Caco-2 (cell line): ENCODE results near the gene APOL3. TPM values are rescaled to one million over a fixed set of nuclear protein-coding genes. Genes with fewer than 3 reads are reported as not detected.
"Not testable (repeated sequence)": the region's sequence is repeated elsewhere in the genome, so short reads cannot be mapped to it uniquely, and the experiment has no call there.

Source experiments
- BruUV-seq: library from RNA; stranded (reverse); fragments of 400-500 nt; replicated peaks from 2 replicates; lab custom pipeline; 2021; lab: Mats Ljungman, UMichigan
- CTCF ChIA-PET: fragments of 300-600 bp; sonication (Branson Sonifier 250); formaldehyde crosslinking; loops from one replicate; lab custom pipeline; 2022; ENCODE audit warnings: antibody characterized with exemption; lab: Charles Lee
- POLR2A ChIA-PET: fragments of 300-600 bp; sonication (Branson Sonifier 250); formaldehyde crosslinking; loops from one replicate; lab custom pipeline; 2022; ENCODE audit warnings: antibody characterized with exemption; lab: Charles Lee
- DNase-seq, 2 experiments: peaks; one replicate each; pipeline versions ENCODE4 v3.0.0 to v3.0.0-alpha.2; 2020 to 2022
- H3K27me3 ChIP-seq: replicated peaks from 2 replicates; pipeline ENCODE4 v1.6.0; 2011; ENCODE audit warnings: low read length; ENCODE audit not compliant: control insufficient read depth, insufficient read depth
- H3K36me3 ChIP-seq: 2 replicates; pipeline ENCODE4 v1.5.1; 2011; ENCODE audit warnings: low read length; ENCODE audit not compliant: control insufficient read depth, insufficient read depth
- H3K4me1 ChIP-seq: fragments of 250-450 bp; sonication (Bioruptor Pico); 2 replicates; pipeline ENCODE4 v1.5.1; 2020; ENCODE audit warnings: mild to moderate bottlenecking
- H3K4me3 ChIP-seq: 2 replicates; pipeline ENCODE4 v1.5.1; 2011; ENCODE audit warnings: low read depth, mild to moderate bottlenecking, control low read depth, low read length
- H3K9me3 ChIP-seq: fragments of 250-450 bp; sonication (Bioruptor Pico); 2 replicates; pipeline ENCODE4 v1.5.1; 2020; ENCODE audit warnings: mild to moderate bottlenecking, moderate library complexity
- H3K27ac Mint-ChIP-seq: one replicate; pipeline ENCODE4 v1.8.0; 2022; ENCODE audit warnings: mixed read lengths; ENCODE audit not compliant: unreplicated experiment
- H3K27me3 Mint-ChIP-seq: one replicate; pipeline ENCODE4 v1.8.0; 2022; ENCODE audit warnings: mixed read lengths; ENCODE audit not compliant: insufficient read depth, unreplicated experiment
- H3K36me3 Mint-ChIP-seq: one replicate; pipeline ENCODE4 v1.8.0; 2022; ENCODE audit warnings: mild to moderate bottlenecking, mixed read lengths; ENCODE audit not compliant: insufficient read depth, unreplicated experiment
- H3K4me1 Mint-ChIP-seq: one replicate; pipeline ENCODE4 v1.8.0; 2022; ENCODE audit warnings: low read depth, mixed read lengths; ENCODE audit not compliant: unreplicated experiment
- H3K4me3 Mint-ChIP-seq: one replicate; pipeline ENCODE4 v1.8.0; 2022; ENCODE audit warnings: mild to moderate bottlenecking, moderate library complexity, mixed read lengths; ENCODE audit not compliant: unreplicated experiment
- H3K9me3 Mint-ChIP-seq: one replicate; pipeline ENCODE4 v1.8.0; 2022; ENCODE audit warnings: mixed read lengths; ENCODE audit not compliant: unreplicated experiment
- CTCF ChIP-seq, 2 experiments: fragments of 200-600 bp in 1 of 2; IDR thresholded peaks; 1 replicate in 1 of 2; 2 replicates in 1 of 2; pipeline versions ENCODE4 v1.5.1 to v1.8.0; 2011 to 2022; ENCODE audit warnings: antibody characterized with exemption in 1 of 2, control low read depth in 1 of 2, inconsistent platforms in 1 of 2, low read depth in 1 of 2, low read length in 1 of 2, mild to moderate bottlenecking in 1 of 2, moderate library complexity in 1 of 2; ENCODE audit not compliant: insufficient read depth in 1 of 2, severe bottlenecking in 1 of 2, unreplicated experiment in 1 of 2
- intact Hi-C: fragments of 100-400 bp; cut with micrococcal nuclease; formaldehyde crosslinking; loops from one replicate; pipeline ENCODE4 v1.10.0; 2022; ENCODE audit not compliant: unreplicated experiment
- total RNA-seq: library from RNA; stranded (reverse); gene quantifications from 2 replicates; pipeline ENCODE4 v1.2.3, GENCODE V29; 2022

Gene APOL3
- total RNA-seq, 1 experiment from 2014 or later = not detected

- intact Hi-C loops = no loop called here
- Mint-ChIP-seq H3K27me3 (no peaks in the 10 kb centered on the region), H3K36me3 (no peaks in the 10 kb centered on the region), H3K4me1 (no peaks in the 10 kb centered on the region), H3K27ac (no peak overlapping the region), H3K9me3 (no peaks in the 10 kb centered on the region), H3K4me3 (no peak overlapping the region)
- CTCF ChIA-PET = interaction anchor here (0.6 to 1.4 kb wide), 2 partner anchors 16 to 35 kb away, joined by 3 read pairs; no protein-coding TSS in a partner anchor
- H3K4me1 ChIP-seq = no peaks in the 10 kb centered on the region
- no TSS peak for BruUV-seq
- no peaks in the 10 kb centered on the region for H3K36me3 ChIP-seq
- TF ChIP-seq CTCF (IDR thresholded peaks at IDR 0.05; ENCODE audit: insufficient read depth in 1 of 2, low read depth in 1 of 2, low read length in 1 of 2, severe bottlenecking in 1 of 2, unreplicated experiment in 1 of 2) = no peak
- H3K27me3 ChIP-seq = no peaks in the 10 kb centered on the region
- POLR2A ChIA-PET = no interaction called here
- no peak overlapping the region for H3K4me3 ChIP-seq
- H3K9me3 ChIP-seq = no peaks in the 10 kb centered on the region
- no peak for DNase-seq
These were observed 60.3 kb downstream of the APOL3 start for GRCh38 chr22:36100134-36100824.

GRCh38 chr22:36099561-36099960 is 61.0 kb downstream of the APOL3 start:
- DNase-seq, H3K9me3 ChIP-seq, BruUV-seq, H3K36me3 ChIP-seq, H3K27me3 ChIP-seq, H3K36me3 Mint-ChIP-seq, H3K4me3 Mint-ChIP-seq, H3K4me1 ChIP-seq, H3K4me1 Mint-ChIP-seq, H3K27ac Mint-ChIP-seq, H3K27me3 Mint-ChIP-seq, H3K4me3 ChIP-seq, POLR2A ChIA-PET, intact Hi-C loops, H3K9me3 Mint-ChIP-seq: not testable (repeated sequence)
- CTCF ChIA-PET = interaction anchor here (1.4 kb wide), 1 partner anchor 34 kb away, joined by 3 read pairs; no protein-coding TSS in a partner anchor

- H3K27me3 ChIP-seq = no peaks in the 10 kb centered on the region
- Mint-ChIP-seq H3K36me3 (no peaks in the 10 kb centered on the region), H3K9me3 (no peaks in the 10 kb centered on the region), H3K27me3 (no peaks in the 10 kb centered on the region), H3K4me3 (no peak overlapping the region), H3K4me1 (no peaks in the 10 kb centered on the region), H3K27ac (no peak overlapping the region)
- TF ChIP-seq CTCF (IDR thresholded peaks at IDR 0.05; ENCODE audit: insufficient read depth in 1 of 2, low read depth in 1 of 2, low read length in 1 of 2, severe bottlenecking in 1 of 2, unreplicated experiment in 1 of 2) = no peak
- POLR2A ChIA-PET = no interaction called here
- H3K4me1 ChIP-seq = no peaks in the 10 kb centered on the region
- H3K9me3 ChIP-seq = no peaks in the 10 kb centered on the region
- no peak overlapping the region for H3K4me3 ChIP-seq
- BruUV-seq = no TSS peak
- no peak for DNase-seq
- CTCF ChIA-PET = no interaction called here
- no peaks in the 10 kb centered on the region for H3K36me3 ChIP-seq
- intact Hi-C loops = no loop called here
These were observed 62.7 kb downstream of the APOL3 start for GRCh38 chr22:36097880-36098279.

- POLR2A ChIA-PET = not testable (repeated sequence)
These were observed 69.8 kb downstream of the APOL3 start for GRCh38 chr22:36090772-36091171.

More at GRCh38 chr22:36090772-36091171, 69.8 kb downstream of the APOL3 start:
- BruUV-seq, H3K27me3 Mint-ChIP-seq, CTCF ChIA-PET, H3K36me3 Mint-ChIP-seq, intact Hi-C loops, H3K4me1 ChIP-seq, H3K9me3 Mint-ChIP-seq, H3K36me3 ChIP-seq, H3K9me3 ChIP-seq, H3K4me3 ChIP-seq, H3K27ac Mint-ChIP-seq, DNase-seq, H3K4me1 Mint-ChIP-seq, H3K4me3 Mint-ChIP-seq, H3K27me3 ChIP-seq: not testable (repeated sequence)
